Erythroblast (primary cell): Measurements from ENCODE around the gene NOD2.

Experiments
- GATA1 ChIP-seq: IDR thresholded peaks from 2 replicates; pipeline ENCODE4 v1.6.1; 2011; ENCODE audit warnings: low read depth, mild to moderate bottlenecking, control low read depth, low read length, moderate library complexity
- POLR2A ChIP-seq: IDR thresholded peaks from 2 replicates; pipeline ENCODE4 v1.6.1; 2011; ENCODE audit warnings: mild to moderate bottlenecking, low read length

DNA sequence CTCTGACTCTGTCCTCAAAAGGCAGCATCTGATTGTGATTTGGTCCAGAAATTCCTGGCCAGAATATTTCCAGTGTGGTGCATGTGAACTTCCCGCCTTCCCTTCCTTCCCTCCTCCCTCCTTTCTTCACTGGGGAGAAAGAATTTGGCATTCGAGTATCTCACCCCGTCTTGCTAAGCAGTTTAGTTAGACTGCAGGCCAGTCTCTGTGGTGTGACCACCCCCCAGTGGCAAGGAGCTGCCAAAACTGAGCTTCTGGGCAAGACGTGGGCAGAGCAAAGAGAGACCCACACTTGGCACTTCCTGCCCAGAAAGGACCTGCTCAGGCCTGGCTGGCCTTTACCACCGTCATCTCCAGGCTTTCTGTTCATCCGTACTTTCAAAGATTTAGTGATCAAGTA lies 48.7 kb upstream of the NOD2 start:
- TF ChIP-seq GATA1: no peak
- no peak for TF ChIP-seq POLR2A
